SK-N-SH treated with all-trans-retinoic acid at 6 μM for 48 hours (cell line): ENCODE data around the gene SPOCD1.

Experiments
- ATAC-seq: fragments of 200-7000 bp; cut with Tn5 transposase; 3 replicates; pipeline ENCODE4 v1.9.1; 2020; ENCODE audit warnings: mild to moderate bottlenecking, moderate library complexity
- ARNTL ChIP-seq: fragments of 450-650 bp; formaldehyde crosslinking; IDR thresholded peaks from 2 replicates; pipeline ENCODE4 v1.5.0; 2020; ENCODE audit warnings: low read depth, mild to moderate bottlenecking, moderate library complexity, borderline replicate concordance
- BACH2 ChIP-seq: fragments of 250-450 bp; sonication (Bioruptor Pico); IDR thresholded peaks from 2 replicates; pipeline ENCODE4 v1.9.0; 2021; ENCODE audit warnings: mild to moderate bottlenecking, borderline replicate concordance
- CSDC2 ChIP-seq: fragments of 250-450 bp; sonication (Bioruptor Pico); IDR thresholded peaks from 2 replicates; pipeline ENCODE4 v1.5.0; 2020; ENCODE audit warnings: mild to moderate bottlenecking, moderate library complexity
- CSRNP3 ChIP-seq: fragments of 250-450 bp; sonication (Bioruptor Pico); IDR thresholded peaks from 2 replicates; pipeline ENCODE4 v1.5.1; 2021; ENCODE audit warnings: mild to moderate bottlenecking, moderate library complexity
- ESRRG ChIP-seq: fragments of 250-450 bp; sonication (Bioruptor Pico); IDR thresholded peaks from 2 replicates; pipeline ENCODE4 v1.6.1; 2021; ENCODE audit warnings: mild to moderate bottlenecking
- GLIS3 ChIP-seq: fragments of 250-450 bp; sonication (Bioruptor Pico); IDR thresholded peaks from 2 replicates; pipeline ENCODE4 v1.5.0; 2020; ENCODE audit warnings: mild to moderate bottlenecking, moderate library complexity
- ISL1 ChIP-seq: fragments of 250-450 bp; sonication (Bioruptor Pico); IDR thresholded peaks from 2 replicates; pipeline ENCODE4 v2.1.2; 2022; ENCODE audit warnings: mild to moderate bottlenecking, moderate library complexity
- OSR1 ChIP-seq: fragments of 250-450 bp; sonication (Bioruptor Pico); IDR thresholded peaks from 2 replicates; pipeline ENCODE4 v1.8.0; 2022; ENCODE audit warnings: moderate library complexity, mild to moderate bottlenecking, inconsistent platforms
- PATZ1 ChIP-seq: fragments of 250-450 bp; sonication (Bioruptor Pico); IDR thresholded peaks from 2 replicates; pipeline ENCODE4 v1.8.0; 2020; ENCODE audit warnings: mild to moderate bottlenecking, moderate library complexity, borderline replicate concordance
- PPARA ChIP-seq: fragments of 250-450 bp; sonication (Bioruptor Pico); IDR thresholded peaks from 2 replicates; pipeline ENCODE4 v1.5.0; 2020; ENCODE audit warnings: mild to moderate bottlenecking, borderline replicate concordance
- RARB ChIP-seq: fragments of 250-450 bp; sonication (Bioruptor Pico); IDR thresholded peaks from 2 replicates; pipeline ENCODE4 v1.8.0; 2021; ENCODE audit warnings: mild to moderate bottlenecking, moderate library complexity
- SNAI2 ChIP-seq: fragments of 250-450 bp; sonication (Bioruptor Pico); IDR thresholded peaks from 2 replicates; pipeline ENCODE4 v1.5.0; 2020; ENCODE audit warnings: mild to moderate bottlenecking, moderate library complexity
- TCF4 ChIP-seq: fragments of 250-450 bp; sonication (Bioruptor Pico); IDR thresholded peaks from 2 replicates; pipeline ENCODE4 v1.8.0; 2021; ENCODE audit warnings: mild to moderate bottlenecking, moderate library complexity, borderline replicate concordance
- TOX ChIP-seq: fragments of 250-450 bp; sonication (Bioruptor Pico); IDR thresholded peaks from 2 replicates; pipeline ENCODE4 v1.8.0; 2021; ENCODE audit warnings: mild to moderate bottlenecking, moderate library complexity, borderline replicate concordance
- ZC3H10 ChIP-seq: fragments of 250-450 bp; sonication (Bioruptor Pico); IDR thresholded peaks from 2 replicates; pipeline ENCODE4 v1.5.1; 2021; ENCODE audit warnings: mild to moderate bottlenecking, moderate library complexity
- ZFP3 ChIP-seq: fragments of 250-450 bp; sonication (Bioruptor Pico); IDR thresholded peaks from 2 replicates; pipeline ENCODE4 v1.5.0; 2020; ENCODE audit warnings: mild to moderate bottlenecking, moderate library complexity
- ZFP30 ChIP-seq: fragments of 450-650 bp; formaldehyde crosslinking; IDR thresholded peaks from 2 replicates; pipeline ENCODE4 v1.5.0; 2022; ENCODE audit warnings: mild to moderate bottlenecking, moderate library complexity
- ZNF565 ChIP-seq: fragments of 450-650 bp; formaldehyde crosslinking; conservative IDR thresholded peaks from 2 replicates; pipeline ENCODE4 v1.5.0; 2020; ENCODE audit warnings: low read depth, mild to moderate bottlenecking, moderate library complexity
- ZNF70 ChIP-seq: fragments of 450-650 bp; formaldehyde crosslinking; IDR thresholded peaks from 2 replicates; pipeline ENCODE4 v1.5.0; 2020; ENCODE audit warnings: mild to moderate bottlenecking, moderate library complexity
- ZNF8 ChIP-seq: fragments of 450-650 bp; formaldehyde crosslinking; IDR thresholded peaks from 2 replicates; pipeline ENCODE4 v1.5.0; 2020; ENCODE audit warnings: mild to moderate bottlenecking, moderate library complexity
- TF ChIP-seq, protein P1 (sequence below): fragments of 250-450 bp; sonication (Bioruptor Pico); IDR thresholded peaks from 2 replicates; pipeline ENCODE4 v1.8.0; 2021; ENCODE audit warnings: low read depth, mild to moderate bottlenecking, moderate library complexity, borderline replicate concordance
- TF ChIP-seq, protein P2 (sequence below): fragments of 250-450 bp; sonication (Bioruptor Pico); IDR thresholded peaks from 2 replicates; pipeline ENCODE4 v1.5.0; 2020; ENCODE audit warnings: mild to moderate bottlenecking, moderate library complexity
- TF ChIP-seq, protein P3 (sequence below): fragments of 250-450 bp; sonication (Bioruptor Pico); IDR thresholded peaks from 2 replicates; pipeline ENCODE4 v1.5.1; 2020; ENCODE audit warnings: low read depth, mild to moderate bottlenecking, moderate library complexity

The SPOCD1 gene

DNA sequence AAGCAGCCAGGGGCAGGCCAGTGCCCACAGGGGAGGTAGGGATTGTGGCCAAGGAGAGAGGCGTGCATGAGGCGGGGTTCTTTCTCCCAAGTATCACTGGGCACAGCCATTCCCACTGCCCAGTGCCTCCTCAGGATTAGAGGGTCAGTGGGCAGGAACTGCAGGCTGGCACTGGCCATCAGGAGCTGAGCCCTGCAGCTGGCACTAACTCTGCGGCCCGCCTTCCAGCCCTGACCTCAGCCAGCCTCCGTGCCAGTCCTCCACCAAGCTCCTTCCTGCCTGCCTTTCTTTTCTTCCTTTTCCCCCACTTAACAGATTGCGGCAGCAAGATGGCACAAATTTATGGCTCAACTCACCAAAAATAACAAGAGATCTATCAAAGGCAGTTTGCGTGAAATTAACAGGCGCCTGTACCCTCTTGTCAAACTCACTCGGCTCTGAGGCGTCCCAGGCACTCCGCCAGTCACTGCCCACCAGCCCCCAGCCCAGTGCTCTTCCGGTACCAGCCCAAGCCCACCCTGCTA is 62.8 kb downstream of the SPOCD1 start:
- no peak for TF ChIP-seq ZNF8
- no peak for TF ChIP-seq ZC3H10 (CRISPR knock-in tag)
- TF ChIP-seq BACH2 (CRISPR knock-in tag), result no peak
- TF ChIP-seq ARNTL, result no peak
- TF ChIP-seq ZFP30 (CRISPR knock-in tag), result no peak
- TF ChIP-seq PPARA (CRISPR knock-in tag), result no peak
- no peak for TF ChIP-seq GLIS3
- no peak for TF ChIP-seq PATZ1 (CRISPR knock-in tag)
- TF ChIP-seq TOX (CRISPR knock-in tag), result no peak
- no peak for TF ChIP-seq RARB (CRISPR knock-in tag)
- TF ChIP-seq SNAI2, result no peak
- no peak for TF ChIP-seq CSDC2 (CRISPR knock-in tag)
- no peak for ATAC-seq

DNA sequence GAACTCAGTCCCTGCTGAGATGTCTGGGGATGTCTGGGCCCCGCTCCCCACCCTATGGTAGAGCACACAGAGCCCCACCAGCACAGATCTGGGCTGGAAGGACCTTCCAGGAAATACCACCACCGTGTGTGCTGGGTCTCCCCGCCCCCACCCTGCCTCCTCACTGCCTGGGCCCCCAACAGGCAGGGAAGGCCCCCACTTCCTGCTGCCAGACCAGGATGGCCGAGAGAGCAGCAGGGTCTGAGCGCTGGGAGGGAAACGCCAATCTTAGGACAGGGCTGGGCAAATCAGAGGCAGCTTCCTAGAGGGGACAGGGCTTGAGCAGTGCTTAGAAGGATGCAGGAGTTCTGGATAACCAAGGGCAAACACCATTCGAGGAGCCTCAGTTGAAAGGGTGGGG is 63.6 kb downstream of the SPOCD1 start:
- TF ChIP-seq ESRRG, result no peak
- TF ChIP-seq OSR1 (CRISPR knock-in tag), result no peak
- no peak for TF ChIP-seq CSDC2 (CRISPR knock-in tag)
- TF ChIP-seq ZNF70 (CRISPR knock-in tag), result no peak
- no peak for TF ChIP-seq RARB (CRISPR knock-in tag)
- no peak for TF ChIP-seq ZNF8
- TF ChIP-seq TOX (CRISPR knock-in tag), result no peak
- no peak for TF ChIP-seq PATZ1 (CRISPR knock-in tag)
- no peak for TF ChIP-seq PPARA (CRISPR knock-in tag)
- TF ChIP-seq, protein P1, sequence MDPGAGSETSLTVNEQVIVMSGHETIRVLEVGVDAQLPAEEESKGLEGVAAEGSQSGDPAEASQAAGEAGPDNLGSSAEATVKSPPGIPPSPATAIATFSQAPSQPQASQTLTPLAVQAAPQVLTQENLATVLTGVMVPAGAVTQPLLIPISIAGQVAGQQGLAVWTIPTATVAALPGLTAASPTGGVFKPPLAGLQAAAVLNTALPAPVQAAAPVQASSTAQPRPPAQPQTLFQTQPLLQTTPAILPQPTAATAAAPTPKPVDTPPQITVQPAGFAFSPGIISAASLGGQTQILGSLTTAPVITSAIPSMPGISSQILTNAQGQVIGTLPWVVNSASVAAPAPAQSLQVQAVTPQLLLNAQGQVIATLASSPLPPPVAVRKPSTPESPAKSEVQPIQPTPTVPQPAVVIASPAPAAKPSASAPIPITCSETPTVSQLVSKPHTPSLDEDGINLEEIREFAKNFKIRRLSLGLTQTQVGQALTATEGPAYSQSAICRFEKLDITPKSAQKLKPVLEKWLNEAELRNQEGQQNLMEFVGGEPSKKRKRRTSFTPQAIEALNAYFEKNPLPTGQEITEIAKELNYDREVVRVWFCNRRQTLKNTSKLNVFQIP (CRISPR knock-in tag), result no peak
- TF ChIP-seq, protein P2, sequence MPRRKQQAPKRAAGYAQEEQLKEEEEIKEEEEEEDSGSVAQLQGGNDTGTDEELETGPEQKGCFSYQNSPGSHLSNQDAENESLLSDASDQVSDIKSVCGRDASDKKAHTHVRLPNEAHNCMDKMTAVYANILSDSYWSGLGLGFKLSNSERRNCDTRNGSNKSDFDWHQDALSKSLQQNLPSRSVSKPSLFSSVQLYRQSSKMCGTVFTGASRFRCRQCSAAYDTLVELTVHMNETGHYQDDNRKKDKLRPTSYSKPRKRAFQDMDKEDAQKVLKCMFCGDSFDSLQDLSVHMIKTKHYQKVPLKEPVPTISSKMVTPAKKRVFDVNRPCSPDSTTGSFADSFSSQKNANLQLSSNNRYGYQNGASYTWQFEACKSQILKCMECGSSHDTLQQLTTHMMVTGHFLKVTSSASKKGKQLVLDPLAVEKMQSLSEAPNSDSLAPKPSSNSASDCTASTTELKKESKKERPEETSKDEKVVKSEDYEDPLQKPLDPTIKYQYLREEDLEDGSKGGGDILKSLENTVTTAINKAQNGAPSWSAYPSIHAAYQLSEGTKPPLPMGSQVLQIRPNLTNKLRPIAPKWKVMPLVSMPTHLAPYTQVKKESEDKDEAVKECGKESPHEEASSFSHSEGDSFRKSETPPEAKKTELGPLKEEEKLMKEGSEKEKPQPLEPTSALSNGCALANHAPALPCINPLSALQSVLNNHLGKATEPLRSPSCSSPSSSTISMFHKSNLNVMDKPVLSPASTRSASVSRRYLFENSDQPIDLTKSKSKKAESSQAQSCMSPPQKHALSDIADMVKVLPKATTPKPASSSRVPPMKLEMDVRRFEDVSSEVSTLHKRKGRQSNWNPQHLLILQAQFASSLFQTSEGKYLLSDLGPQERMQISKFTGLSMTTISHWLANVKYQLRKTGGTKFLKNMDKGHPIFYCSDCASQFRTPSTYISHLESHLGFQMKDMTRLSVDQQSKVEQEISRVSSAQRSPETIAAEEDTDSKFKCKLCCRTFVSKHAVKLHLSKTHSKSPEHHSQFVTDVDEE (CRISPR knock-in tag), result no peak
- no peak for TF ChIP-seq ZNF565 (CRISPR knock-in tag)
- TF ChIP-seq SNAI2, result no peak
- TF ChIP-seq ZFP30 (CRISPR knock-in tag), result no peak
- ATAC-seq, result no peak

DNA sequence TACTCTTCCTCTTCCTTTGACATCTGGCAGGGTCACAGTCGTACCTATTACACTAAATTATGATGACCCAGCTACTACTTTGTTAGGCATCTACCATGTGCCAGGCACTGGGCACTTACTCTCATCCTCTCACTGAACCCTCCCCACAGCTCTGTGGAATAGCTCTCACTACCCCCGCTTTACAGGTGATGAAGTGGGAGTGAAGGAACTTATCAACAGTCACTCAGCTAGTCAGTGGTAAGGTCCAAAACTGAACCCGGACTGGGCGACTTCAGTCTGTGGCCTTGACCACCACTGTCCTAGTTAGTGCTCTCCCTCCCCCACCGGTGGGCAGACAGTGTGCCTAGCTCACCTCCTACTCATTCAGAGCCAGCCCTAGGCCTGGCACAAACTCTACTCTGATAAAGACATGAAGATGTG is 64.0 kb downstream of the SPOCD1 start:
- TF ChIP-seq GLIS3 (no peak), ARNTL (no peak), ISL1 (CRISPR knock-in tag) (no peak), RARB (CRISPR knock-in tag) (no peak), BACH2 (CRISPR knock-in tag) (no peak), ZNF565 (CRISPR knock-in tag) (no peak), OSR1 (CRISPR knock-in tag) (no peak), ESRRG (no peak), CSRNP3 (CRISPR knock-in tag) (no peak), ZFP30 (CRISPR knock-in tag) (no peak), SNAI2 (no peak), CSDC2 (CRISPR knock-in tag) (no peak), TCF4 (CRISPR knock-in tag) (no peak), TOX (CRISPR knock-in tag) (no peak), ZFP3 (no peak)
- TF ChIP-seq, protein P3, sequence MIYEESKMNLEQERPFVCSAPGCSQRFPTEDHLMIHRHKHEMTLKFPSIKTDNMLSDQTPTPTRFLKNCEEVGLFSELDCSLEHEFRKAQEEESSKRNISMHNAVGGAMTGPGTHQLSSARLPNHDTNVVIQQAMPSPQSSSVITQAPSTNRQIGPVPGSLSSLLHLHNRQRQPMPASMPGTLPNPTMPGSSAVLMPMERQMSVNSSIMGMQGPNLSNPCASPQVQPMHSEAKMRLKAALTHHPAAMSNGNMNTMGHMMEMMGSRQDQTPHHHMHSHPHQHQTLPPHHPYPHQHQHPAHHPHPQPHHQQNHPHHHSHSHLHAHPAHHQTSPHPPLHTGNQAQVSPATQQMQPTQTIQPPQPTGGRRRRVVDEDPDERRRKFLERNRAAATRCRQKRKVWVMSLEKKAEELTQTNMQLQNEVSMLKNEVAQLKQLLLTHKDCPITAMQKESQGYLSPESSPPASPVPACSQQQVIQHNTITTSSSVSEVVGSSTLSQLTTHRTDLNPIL, result no peak
- no peak for ATAC-seq
